ENCODE results near the gene GMDS. TPM values are rescaled to one million over a fixed set of nuclear protein-coding genes. Genes with fewer than 3 reads are reported as not detected.

Gene GMDS
- total and polyA plus RNA-seq, 2 donors (not counting 1 experiment from before 2014, with no cell fraction given) = 12.7 to 34.5 TPM

DNA sequence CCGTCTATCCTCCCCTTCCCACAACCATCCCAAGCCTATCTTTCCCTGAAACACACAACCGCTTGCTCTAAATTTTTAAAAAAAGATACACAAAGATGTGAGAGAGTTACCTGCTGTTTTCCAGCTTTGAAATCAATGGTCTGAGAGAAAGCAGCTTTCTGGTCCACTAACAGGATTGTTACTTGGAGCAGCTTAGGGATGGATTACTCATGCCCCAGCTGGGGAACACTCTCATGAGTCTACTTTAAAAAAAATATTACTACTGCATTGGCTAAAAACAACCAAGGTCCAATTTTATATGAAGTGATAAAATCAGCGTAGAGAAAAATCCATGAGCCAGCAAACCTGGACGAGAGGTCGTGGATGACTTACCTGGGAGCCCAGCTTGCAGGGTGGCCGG is 665.3 kb downstream of the GMDS start:
- no peaks in the 10 kb centered on the region for H4K20me1 ChIP-seq (ENCODE audit: control insufficient read depth, extremely low read depth, insufficient read depth, low read length)
- DNase-seq (ENCODE audit: low read depth in 2 of 2) = peak; percentile 23 to 27
- TF ChIP-seq, protein P1, sequence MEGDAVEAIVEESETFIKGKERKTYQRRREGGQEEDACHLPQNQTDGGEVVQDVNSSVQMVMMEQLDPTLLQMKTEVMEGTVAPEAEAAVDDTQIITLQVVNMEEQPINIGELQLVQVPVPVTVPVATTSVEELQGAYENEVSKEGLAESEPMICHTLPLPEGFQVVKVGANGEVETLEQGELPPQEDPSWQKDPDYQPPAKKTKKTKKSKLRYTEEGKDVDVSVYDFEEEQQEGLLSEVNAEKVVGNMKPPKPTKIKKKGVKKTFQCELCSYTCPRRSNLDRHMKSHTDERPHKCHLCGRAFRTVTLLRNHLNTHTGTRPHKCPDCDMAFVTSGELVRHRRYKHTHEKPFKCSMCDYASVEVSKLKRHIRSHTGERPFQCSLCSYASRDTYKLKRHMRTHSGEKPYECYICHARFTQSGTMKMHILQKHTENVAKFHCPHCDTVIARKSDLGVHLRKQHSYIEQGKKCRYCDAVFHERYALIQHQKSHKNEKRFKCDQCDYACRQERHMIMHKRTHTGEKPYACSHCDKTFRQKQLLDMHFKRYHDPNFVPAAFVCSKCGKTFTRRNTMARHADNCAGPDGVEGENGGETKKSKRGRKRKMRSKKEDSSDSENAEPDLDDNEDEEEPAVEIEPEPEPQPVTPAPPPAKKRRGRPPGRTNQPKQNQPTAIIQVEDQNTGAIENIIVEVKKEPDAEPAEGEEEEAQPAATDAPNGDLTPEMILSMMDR (conservative IDR thresholded peaks at IDR 0.05 in 1 of 2, IDR thresholded peaks at IDR 0.05 in 1 of 2; ENCODE audit: low read depth in 1 of 2, low read length in 2 of 2) = no peak
- no peak for TF ChIP-seq EZH2 (IDR thresholded peaks at IDR 0.05; ENCODE audit: low read length, missing control alignments)

GRCh38 chr6:1579096-1579495 is 666.3 kb downstream of the GMDS start:
- H3K36me3 ChIP-seq (ENCODE audit: control insufficient read depth, insufficient read depth, low read length) = no peaks in the 10 kb centered on the region
- no peak overlapping the region for H2AFZ ChIP-seq (ENCODE audit: low read length)
- TF ChIP-seq, protein P1 (conservative IDR thresholded peaks at IDR 0.05 in 1 of 2, IDR thresholded peaks at IDR 0.05 in 1 of 2; ENCODE audit: low read depth in 1 of 2, low read length in 2 of 2) = no peak
- TF ChIP-seq EZH2 (IDR thresholded peaks at IDR 0.05; ENCODE audit: low read length, missing control alignments) = no peak
- H3K4me3 ChIP-seq (replicated peaks in 1 of 4; ENCODE audit: control extremely low read depth in 1 of 4, insufficient read depth in 1 of 4, low read depth in 3 of 4, low read length in 4 of 4) = no peak overlapping the region
- H3K27ac ChIP-seq (ENCODE audit: insufficient read depth, low read length) = no peak overlapping the region
- no peaks in the 10 kb centered on the region for H3K9me3 ChIP-seq (ENCODE audit: control insufficient read depth, insufficient read depth, low read depth, low read length)
- no peak overlapping the region for H3K9ac ChIP-seq (ENCODE audit: insufficient read depth, low read length)
- H3K4me2 ChIP-seq (ENCODE audit: extremely low read depth, insufficient read depth, low read length) = no peak overlapping the region
- no peaks in the 10 kb centered on the region for H3K27me3 ChIP-seq (ENCODE audit: control insufficient read depth, insufficient read depth, low read length)
- no peaks in the 10 kb centered on the region for H4K20me1 ChIP-seq (ENCODE audit: control insufficient read depth, extremely low read depth, insufficient read depth, low read length)
- peaks cover 2% of the 10 kb centered on the region for H3K4me1 ChIP-seq (ENCODE audit: control insufficient read depth, extremely low read depth, insufficient read depth, low read length)
- H3K79me2 ChIP-seq (ENCODE audit: control insufficient read depth, insufficient read depth, low read length) = no peaks in the 10 kb centered on the region
- DNase-seq (ENCODE audit: low read depth in 2 of 2) = no peak

More for the DNA sequence above, 665.3 kb downstream of the GMDS start:
- H3K27me3 ChIP-seq (ENCODE audit: control insufficient read depth, insufficient read depth, low read length) = no peaks in the 10 kb centered on the region
- no peaks in the 10 kb centered on the region for H3K79me2 ChIP-seq (ENCODE audit: control insufficient read depth, insufficient read depth, low read length)
- H2AFZ ChIP-seq (ENCODE audit: low read length) = no peak overlapping the region
- no peaks in the 10 kb centered on the region for H3K36me3 ChIP-seq (ENCODE audit: control insufficient read depth, insufficient read depth, low read length)
- H3K4me3 ChIP-seq (replicated peaks in 1 of 4; ENCODE audit: control extremely low read depth in 1 of 4, insufficient read depth in 1 of 4, low read depth in 3 of 4, low read length in 4 of 4) = no peak overlapping the region
- H3K4me2 ChIP-seq (ENCODE audit: extremely low read depth, insufficient read depth, low read length) = no peak overlapping the region
- H3K9me3 ChIP-seq (ENCODE audit: control insufficient read depth, insufficient read depth, low read depth, low read length) = no peaks in the 10 kb centered on the region
- no peak overlapping the region for H3K27ac ChIP-seq (ENCODE audit: insufficient read depth, low read length)
- H3K9ac ChIP-seq (ENCODE audit: insufficient read depth, low read length) = no peak overlapping the region
- H3K4me1 ChIP-seq (ENCODE audit: control insufficient read depth, extremely low read depth, insufficient read depth, low read length) = peaks cover 1% of the 10 kb centered on the region

DNA sequence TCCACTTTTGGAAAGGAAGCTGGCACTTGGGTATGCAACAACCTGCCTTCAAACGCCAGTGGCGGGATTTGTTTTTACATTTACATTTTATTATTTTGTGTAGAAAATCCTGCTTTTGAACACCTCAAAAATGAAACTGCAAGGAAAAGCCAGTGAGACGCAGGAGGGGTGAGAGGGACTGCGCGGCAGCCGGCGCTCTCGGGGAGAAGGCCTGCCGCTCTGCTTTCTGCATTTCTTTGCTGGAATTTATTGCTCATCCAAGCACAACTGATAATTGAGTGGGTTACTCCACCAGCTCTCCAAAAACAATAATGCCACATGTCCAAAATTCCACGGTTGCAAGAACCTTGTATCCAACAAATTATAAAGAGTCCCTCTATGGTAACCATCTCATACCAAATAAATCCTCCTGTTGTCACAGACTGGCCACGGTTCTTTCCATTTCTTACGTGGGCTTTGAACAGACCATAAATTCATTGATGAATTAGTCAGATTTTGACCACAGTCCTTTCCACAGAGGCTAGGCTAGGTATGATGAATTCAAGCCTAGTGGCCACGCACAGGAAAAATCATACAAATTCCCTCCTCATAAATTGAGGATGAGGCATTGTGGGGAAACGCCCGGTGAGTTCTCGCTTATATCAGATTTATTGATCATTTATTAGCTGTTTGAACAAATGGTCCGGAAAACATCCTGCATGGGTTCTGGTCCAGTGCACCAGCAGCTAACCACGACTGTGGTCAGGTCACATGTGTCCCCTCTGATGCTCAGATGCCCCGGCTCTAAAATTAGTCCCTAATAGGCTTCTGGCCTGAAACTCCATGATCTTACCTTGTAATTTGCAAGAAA is 667.3 kb downstream of the GMDS start:
- H3K79me2 ChIP-seq (ENCODE audit: control insufficient read depth, insufficient read depth, low read length) = no peaks in the 10 kb centered on the region
- TF ChIP-seq, protein P1 (conservative IDR thresholded peaks at IDR 0.05 in 1 of 2, IDR thresholded peaks at IDR 0.05 in 1 of 2; ENCODE audit: low read depth in 1 of 2, low read length in 2 of 2) = no peak
- no peak for TF ChIP-seq EZH2 (IDR thresholded peaks at IDR 0.05; ENCODE audit: low read length, missing control alignments)
- no peak overlapping the region for H3K4me3 ChIP-seq (replicated peaks in 1 of 4; ENCODE audit: control extremely low read depth in 1 of 4, insufficient read depth in 1 of 4, low read depth in 3 of 4, low read length in 4 of 4)
- no peaks in the 10 kb centered on the region for H3K36me3 ChIP-seq (ENCODE audit: control insufficient read depth, insufficient read depth, low read length)
- no peak overlapping the region for H3K27ac ChIP-seq (ENCODE audit: insufficient read depth, low read length)
- H2AFZ ChIP-seq (ENCODE audit: low read length) = no peak overlapping the region
- no peak overlapping the region for H3K9ac ChIP-seq (ENCODE audit: insufficient read depth, low read length)
- no peaks in the 10 kb centered on the region for H4K20me1 ChIP-seq (ENCODE audit: control insufficient read depth, extremely low read depth, insufficient read depth, low read length)
- no peaks in the 10 kb centered on the region for H3K9me3 ChIP-seq (ENCODE audit: control insufficient read depth, insufficient read depth, low read depth, low read length)
- no peak overlapping the region for H3K4me2 ChIP-seq (ENCODE audit: extremely low read depth, insufficient read depth, low read length)
- DNase-seq (ENCODE audit: low read depth in 2 of 2) = no peak
- H3K4me1 ChIP-seq (ENCODE audit: control insufficient read depth, extremely low read depth, insufficient read depth, low read length) = peaks cover 2% of the 10 kb centered on the region
- H3K27me3 ChIP-seq (ENCODE audit: control insufficient read depth, insufficient read depth, low read length) = no peaks in the 10 kb centered on the region

Data from fibroblast of lung (primary cell).